Lower leg skin (tissue), 3 donors: ENCODE measurements around the gene PTGS2.

Experiments used
- POLR2A ChIP-seq, 2 donors: fragments of 450-650 bp; IDR thresholded peaks; one replicate each; pipeline ENCODE4 v1.6.1; 2016 to 2017; ENCODE audit warnings: antibody characterized with exemption in 2 of 2, mild to moderate bottlenecking in 1 of 2, moderate library complexity in 1 of 2
- TF ChIP-seq, protein P1 (sequence below), 3 donors: fragments of 450-650 bp; IDR thresholded peaks; one replicate each; pipeline ENCODE4 v1.5.1; 2016; ENCODE audit warnings: antibody characterized with exemption in 3 of 3, mild to moderate bottlenecking in 3 of 3, moderate library complexity in 2 of 3

DNA sequence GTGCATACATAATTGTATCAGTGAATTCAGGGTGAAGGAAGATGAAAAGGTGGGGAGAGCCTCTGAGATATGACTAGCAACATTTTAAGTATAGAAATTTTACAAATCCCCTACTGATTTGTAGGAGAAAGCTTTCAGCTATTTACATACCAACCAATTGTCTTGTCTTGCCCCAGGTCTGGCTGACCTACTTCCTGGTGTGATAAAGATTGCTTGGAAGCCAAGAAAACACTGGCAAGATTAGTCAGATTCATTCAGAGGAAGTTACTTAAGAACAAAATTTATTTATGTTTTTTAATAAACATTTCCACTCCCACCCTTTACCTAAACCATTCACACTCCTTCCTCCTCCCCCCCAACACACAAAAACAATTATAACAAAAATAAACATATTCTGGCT, 17.5 kb downstream of the PTGS2 start:
- TF ChIP-seq, protein P1, sequence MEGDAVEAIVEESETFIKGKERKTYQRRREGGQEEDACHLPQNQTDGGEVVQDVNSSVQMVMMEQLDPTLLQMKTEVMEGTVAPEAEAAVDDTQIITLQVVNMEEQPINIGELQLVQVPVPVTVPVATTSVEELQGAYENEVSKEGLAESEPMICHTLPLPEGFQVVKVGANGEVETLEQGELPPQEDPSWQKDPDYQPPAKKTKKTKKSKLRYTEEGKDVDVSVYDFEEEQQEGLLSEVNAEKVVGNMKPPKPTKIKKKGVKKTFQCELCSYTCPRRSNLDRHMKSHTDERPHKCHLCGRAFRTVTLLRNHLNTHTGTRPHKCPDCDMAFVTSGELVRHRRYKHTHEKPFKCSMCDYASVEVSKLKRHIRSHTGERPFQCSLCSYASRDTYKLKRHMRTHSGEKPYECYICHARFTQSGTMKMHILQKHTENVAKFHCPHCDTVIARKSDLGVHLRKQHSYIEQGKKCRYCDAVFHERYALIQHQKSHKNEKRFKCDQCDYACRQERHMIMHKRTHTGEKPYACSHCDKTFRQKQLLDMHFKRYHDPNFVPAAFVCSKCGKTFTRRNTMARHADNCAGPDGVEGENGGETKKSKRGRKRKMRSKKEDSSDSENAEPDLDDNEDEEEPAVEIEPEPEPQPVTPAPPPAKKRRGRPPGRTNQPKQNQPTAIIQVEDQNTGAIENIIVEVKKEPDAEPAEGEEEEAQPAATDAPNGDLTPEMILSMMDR (IDR thresholded peaks at IDR 0.05) = no peak
- TF ChIP-seq POLR2A (IDR thresholded peaks at IDR 0.05) = no peak
